HEK293 (cell line): Measurements from ENCODE around the gene TCF7L1.

Source experiments
- CTCF ChIA-PET: fragments of 350-600 bp; formaldehyde crosslinking; extraction: SDS; loops from one replicate; lab custom pipeline; 2021; ENCODE audit warnings: antibody characterized with exemption; lab: Yijun Ruan, JAX
- POLR2A ChIA-PET: fragments of 300-600 bp; formaldehyde crosslinking; extraction: SDS; loops from one replicate; lab custom pipeline; 2020; ENCODE audit warnings: antibody characterized with exemption, inconsistent platforms; lab: Yijun Ruan, JAX
- H3K27ac ChIP-seq: fragments of 200-500 bp; sonication (Bioruptor generic); 2 replicates; pipeline ENCODE4 v1.5.1; 2014; ENCODE audit warnings: low read depth, low read length, control low read depth, inconsistent platforms; ENCODE audit errors: extremely low read depth
- H3K36me3 ChIP-seq, 2 experiments: fragments of 200-500 bp in 1 of 2; sonication (Bioruptor generic) in 1 of 2; 1 replicate in 1 of 2; 2 replicates in 1 of 2; pipeline ENCODE4 v1.5.1; 2014 to 2017; ENCODE audit warnings: inconsistent platforms in 2 of 2, low read length in 2 of 2; ENCODE audit not compliant: control insufficient read depth in 2 of 2, insufficient read depth in 1 of 2
- H3K4me1 ChIP-seq: fragments of 200-500 bp; sonication (Bioruptor generic); 2 replicates; pipeline ENCODE4 v1.5.1; 2014; ENCODE audit warnings: mild to moderate bottlenecking, low read length, inconsistent platforms; ENCODE audit not compliant: control insufficient read depth, insufficient read depth
- H3K4me3 ChIP-seq: 2 replicates; pipeline ENCODE4 v1.5.1; 2011; ENCODE audit warnings: low read depth, mild to moderate bottlenecking, control low read depth, low read length, moderate library complexity
- H3K9me3 ChIP-seq: fragments of 200-500 bp; sonication (Bioruptor generic); 2 replicates; pipeline ENCODE4 v1.5.1; 2014; ENCODE audit warnings: low read depth, low read length, inconsistent platforms; ENCODE audit not compliant: control insufficient read depth, insufficient read depth
- AEBP2 ChIP-seq: fragments of 450-650 bp; formaldehyde crosslinking; IDR thresholded peaks from 2 replicates; pipeline ENCODE4 v1.5.1; 2016; ENCODE audit warnings: missing biosample characterization, missing genetic modification characterization, borderline replicate concordance
- PRDM4 ChIP-seq: fragments of 450-650 bp; formaldehyde crosslinking; IDR thresholded peaks from 2 replicates; pipeline ENCODE4 v1.5.1; 2017; ENCODE audit warnings: missing biosample characterization, missing genetic modification characterization
- ZBTB6 ChIP-seq: fragments of 450-650 bp; formaldehyde crosslinking; IDR thresholded peaks from 2 replicates; pipeline ENCODE4 v1.5.1; 2017; ENCODE audit warnings: missing biosample characterization, missing genetic modification characterization
- ZBTB8A ChIP-seq: fragments of 450-650 bp; formaldehyde crosslinking; IDR thresholded peaks from 2 replicates; pipeline ENCODE4 v1.5.1; 2016; ENCODE audit warnings: missing biosample characterization, missing genetic modification characterization
- ZNF202 ChIP-seq: fragments of 450-650 bp; formaldehyde crosslinking; IDR thresholded peaks from 2 replicates; pipeline ENCODE4 v1.5.1; 2016; ENCODE audit warnings: missing biosample characterization, missing genetic modification characterization, borderline replicate concordance
- ZNF513 ChIP-seq: fragments of 450-650 bp; IDR thresholded peaks from 2 replicates; pipeline ENCODE4 v1.5.1; 2018; ENCODE audit warnings: missing biosample characterization, missing genetic modification characterization
- ZNF600 ChIP-seq: fragments of 450-650 bp; formaldehyde crosslinking; IDR thresholded peaks from 2 replicates; pipeline ENCODE4 v1.5.1; 2016; ENCODE audit warnings: missing biosample characterization, missing genetic modification characterization
- ZNF664 ChIP-seq: fragments of 450-650 bp; formaldehyde crosslinking; IDR thresholded peaks from 2 replicates; pipeline ENCODE4 v1.5.1; 2016; ENCODE audit warnings: missing biosample characterization, missing genetic modification characterization
- ZNF707 ChIP-seq: fragments of 450-650 bp; formaldehyde crosslinking; IDR thresholded peaks from 2 replicates; pipeline ENCODE4 v1.5.1; 2016; ENCODE audit warnings: missing biosample characterization, missing genetic modification characterization
- ZNF777 ChIP-seq: fragments of 450-650 bp; formaldehyde crosslinking; IDR thresholded peaks from 2 replicates; pipeline ENCODE4 v1.5.1; 2017; ENCODE audit warnings: missing biosample characterization, missing genetic modification characterization, borderline replicate concordance
- TF ChIP-seq, protein P1 (sequence below): fragments of 450-650 bp; formaldehyde crosslinking; IDR thresholded peaks from 2 replicates; pipeline ENCODE4 v1.5.1; 2016; ENCODE audit warnings: missing biosample characterization, missing genetic modification characterization
- TF ChIP-seq, protein P2 (sequence below): fragments of 450-650 bp; formaldehyde crosslinking; IDR thresholded peaks from 2 replicates; pipeline ENCODE4 v1.5.1; 2016; ENCODE audit warnings: missing biosample characterization, missing genetic modification characterization

Gene TCF7L1

DNA sequence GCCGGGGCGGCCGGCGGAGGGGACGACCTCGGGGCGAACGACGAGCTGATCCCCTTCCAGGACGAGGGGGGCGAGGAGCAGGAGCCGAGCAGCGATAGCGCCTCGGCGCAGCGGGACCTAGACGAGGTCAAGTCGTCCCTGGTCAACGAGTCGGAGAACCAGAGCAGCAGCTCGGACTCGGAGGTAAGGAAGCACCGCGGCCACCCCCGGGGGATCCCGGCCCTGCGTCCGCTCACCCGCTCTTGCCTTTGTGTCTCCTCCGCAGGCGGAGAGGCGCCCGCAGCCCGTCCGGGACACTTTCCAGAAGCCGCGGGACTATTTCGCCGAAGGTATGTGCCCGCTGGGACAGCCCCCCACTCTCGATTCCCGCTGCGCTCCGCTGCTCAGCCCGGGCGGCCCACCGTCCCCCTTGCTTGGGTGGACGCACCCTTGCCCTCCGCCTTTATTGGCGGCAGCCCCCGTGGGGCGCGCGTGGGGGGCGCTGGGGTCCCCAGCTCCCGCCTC lies 611 bp downstream of the TCF7L1 start:
- ChIA-PET CTCF (interaction anchor here (0.8 to 4.2 kb wide), 9 partner anchors 12 to 208 kb away, joined by 3 to 36 read pairs (median 4); no protein-coding TSS in a partner anchor), POLR2A (interaction anchor here (1.5 to 1.6 kb wide), 2 partner anchors 12 to 151 kb away, joined by 3 to 6 read pairs; no protein-coding TSS in a partner anchor)
- TF ChIP-seq ZBTB8A (tag by site-specific recombination) (0 out of 2 replicates have a peak, but pooled peaks have one; percentile 15), ZNF600 (tag by site-specific recombination) (0 out of 2 replicates have a peak, but pooled peaks have one; percentile 13), ZBTB6 (peak; percentile 49; the same call in 1 of the 2 replicates), PRDM4 (tag by site-specific recombination) (no peak), ZNF777 (no peak), ZNF513 (no peak), ZNF202 (tag by site-specific recombination) (peak; percentile 69; the same call in 1 of the 2 replicates)
- TF ChIP-seq, protein P1, sequence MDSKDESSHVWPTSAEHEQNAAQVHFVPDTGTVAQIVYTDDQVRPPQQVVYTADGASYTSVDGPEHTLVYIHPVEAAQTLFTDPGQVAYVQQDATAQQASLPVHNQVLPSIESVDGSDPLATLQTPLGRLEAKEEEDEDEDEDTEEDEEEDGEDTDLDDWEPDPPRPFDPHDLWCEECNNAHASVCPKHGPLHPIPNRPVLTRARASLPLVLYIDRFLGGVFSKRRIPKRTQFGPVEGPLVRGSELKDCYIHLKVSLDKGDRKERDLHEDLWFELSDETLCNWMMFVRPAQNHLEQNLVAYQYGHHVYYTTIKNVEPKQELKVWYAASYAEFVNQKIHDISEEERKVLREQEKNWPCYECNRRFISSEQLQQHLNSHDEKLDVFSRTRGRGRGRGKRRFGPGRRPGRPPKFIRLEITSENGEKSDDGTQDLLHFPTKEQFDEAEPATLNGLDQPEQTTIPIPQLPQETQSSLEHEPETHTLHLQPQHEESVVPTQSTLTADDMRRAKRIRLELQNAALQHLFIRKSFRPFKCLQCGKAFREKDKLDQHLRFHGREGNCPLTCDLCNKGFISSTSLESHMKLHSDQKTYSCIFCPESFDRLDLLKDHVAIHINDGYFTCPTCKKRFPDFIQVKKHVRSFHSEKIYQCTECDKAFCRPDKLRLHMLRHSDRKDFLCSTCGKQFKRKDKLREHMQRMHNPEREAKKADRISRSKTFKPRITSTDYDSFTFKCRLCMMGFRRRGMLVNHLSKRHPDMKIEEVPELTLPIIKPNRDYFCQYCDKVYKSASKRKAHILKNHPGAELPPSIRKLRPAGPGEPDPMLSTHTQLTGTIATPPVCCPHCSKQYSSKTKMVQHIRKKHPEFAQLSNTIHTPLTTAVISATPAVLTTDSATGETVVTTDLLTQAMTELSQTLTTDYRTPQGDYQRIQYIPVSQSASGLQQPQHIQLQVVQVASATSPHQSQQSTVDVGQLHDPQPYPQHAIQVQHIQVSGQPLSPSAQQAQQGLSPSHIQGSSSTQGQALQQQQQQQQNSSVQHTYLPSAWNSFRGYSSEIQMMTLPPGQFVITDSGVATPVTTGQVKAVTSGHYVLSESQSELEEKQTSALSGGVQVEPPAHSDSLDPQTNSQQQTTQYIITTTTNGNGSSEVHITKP (tag by site-specific recombination) = peak; percentile 24
- Histone ChIP-seq H3K4me3 (peak overlapping the region; percentile 58), H3K27ac (peak overlapping the region; percentile 41; the same call in 1 of the 2 replicates), H3K9me3 (no peaks in the 10 kb centered on the region), H3K4me1 (peaks cover 3% of the 10 kb centered on the region; the same call in 1 of the 2 replicates), H3K36me3 (peaks cover 0 to 5% of the 10 kb centered on the region in 2 experiments; a peak in 2 of 3 replicates)

DNA sequence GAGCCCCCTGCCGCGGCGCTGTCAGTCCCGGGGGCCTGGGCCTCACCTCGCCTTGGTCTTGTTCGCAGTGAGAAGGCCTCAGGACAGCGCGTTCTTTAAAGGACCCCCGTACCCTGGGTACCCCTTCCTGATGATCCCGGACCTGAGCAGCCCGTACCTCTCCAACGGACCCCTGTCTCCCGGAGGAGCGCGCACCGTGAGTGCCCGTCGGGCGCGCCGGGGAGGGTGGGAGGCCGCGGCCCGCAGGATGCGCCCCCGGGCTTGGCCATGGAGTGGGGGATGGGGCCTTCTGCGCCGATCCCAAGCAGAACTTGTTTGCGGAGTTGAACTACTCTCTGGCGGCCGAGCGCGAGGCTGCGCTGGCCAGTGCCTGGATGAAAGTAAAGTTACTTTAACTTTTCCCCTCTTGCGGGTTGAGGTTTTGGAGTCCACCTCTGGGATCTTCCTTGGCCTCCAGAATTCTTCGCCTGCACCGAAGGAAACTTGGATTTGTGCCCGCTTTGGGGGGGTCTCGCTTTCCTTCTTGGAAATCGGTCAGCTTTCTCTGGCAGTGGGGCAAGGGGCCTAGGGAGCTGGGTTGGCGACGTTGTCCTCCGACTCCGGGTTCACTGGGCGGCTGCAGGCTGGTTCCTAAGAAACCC lies 1.2 kb downstream of the TCF7L1 start:
- Histone ChIP-seq H3K9me3 (no peaks in the 10 kb centered on the region), H3K36me3 (peaks cover 0 to 5% of the 10 kb centered on the region in 2 experiments; a peak in 2 of 3 replicates), H3K4me1 (peaks cover 3% of the 10 kb centered on the region; the same call in 1 of the 2 replicates), H3K4me3 (peak overlapping the region; percentile 58), H3K27ac (no peak overlapping the region)
- ChIA-PET CTCF (interaction anchor here (1.3 to 4.2 kb wide), 3 partner anchors 13 to 150 kb away, joined by 3 to 36 read pairs (median 21); no protein-coding TSS in a partner anchor), POLR2A (interaction anchor here (1.5 kb wide), 1 partner anchor 13 kb away, joined by 3 read pairs; no protein-coding TSS in a partner anchor)
- TF ChIP-seq, protein P2, sequence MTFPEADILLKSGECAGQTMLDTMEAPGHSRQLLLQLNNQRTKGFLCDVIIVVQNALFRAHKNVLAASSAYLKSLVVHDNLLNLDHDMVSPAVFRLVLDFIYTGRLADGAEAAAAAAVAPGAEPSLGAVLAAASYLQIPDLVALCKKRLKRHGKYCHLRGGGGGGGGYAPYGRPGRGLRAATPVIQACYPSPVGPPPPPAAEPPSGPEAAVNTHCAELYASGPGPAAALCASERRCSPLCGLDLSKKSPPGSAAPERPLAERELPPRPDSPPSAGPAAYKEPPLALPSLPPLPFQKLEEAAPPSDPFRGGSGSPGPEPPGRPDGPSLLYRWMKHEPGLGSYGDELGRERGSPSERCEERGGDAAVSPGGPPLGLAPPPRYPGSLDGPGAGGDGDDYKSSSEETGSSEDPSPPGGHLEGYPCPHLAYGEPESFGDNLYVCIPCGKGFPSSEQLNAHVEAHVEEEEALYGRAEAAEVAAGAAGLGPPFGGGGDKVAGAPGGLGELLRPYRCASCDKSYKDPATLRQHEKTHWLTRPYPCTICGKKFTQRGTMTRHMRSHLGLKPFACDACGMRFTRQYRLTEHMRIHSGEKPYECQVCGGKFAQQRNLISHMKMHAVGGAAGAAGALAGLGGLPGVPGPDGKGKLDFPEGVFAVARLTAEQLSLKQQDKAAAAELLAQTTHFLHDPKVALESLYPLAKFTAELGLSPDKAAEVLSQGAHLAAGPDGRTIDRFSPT = no peak
- TF ChIP-seq AEBP2 (tag by site-specific recombination) (no peak), ZNF707 (no peak), ZNF664 (tag by site-specific recombination) (no peak)
